Naive thymus-derived CD4-positive, alpha-beta T cell (primary cell): ENCODE measurements around the gene SUPT6H. TPM values are rescaled to one million over a fixed set of nuclear protein-coding genes. Genes with fewer than 3 reads are reported as not detected.
A peak's percentile ranks its signal among the peaks of the same experiment; 100 is the strongest.

ENCODE experiments used
- ATAC-seq: fragments of 150-1000 bp; cut with Tn5 transposase; 2 replicates; pipeline ENCODE4 v1.10.0; 2021; ENCODE audit warnings: mild to moderate bottlenecking, moderate library complexity
- CTCF ChIA-PET: fragments of 350-600 bp; sonication (Branson Sonifier 250); formaldehyde crosslinking; loops from one replicate; lab custom pipeline; 2021; ENCODE audit warnings: antibody characterized with exemption; lab: Charles Lee
- POLR2A ChIA-PET: fragments of 350-600 bp; sonication (Branson Sonifier 250); formaldehyde crosslinking; loops from one replicate; lab custom pipeline; 2021; ENCODE audit warnings: antibody characterized with exemption, inconsistent platforms; lab: Charles Lee
- DNase-seq, 9 donors: peaks; one replicate each; pipeline versions ENCODE4 v3.0.0 to v3.0.0-alpha.2; 2020 to 2022; ENCODE audit warnings: mixed read lengths in 1 of 9
- H3K27ac ChIP-seq: one replicate; pipeline ENCODE4 v1.7.0; 2013; ENCODE audit warnings: mild to moderate bottlenecking, low read depth, low read length, moderate library complexity
- H3K27me3 ChIP-seq, 2 donors: one replicate each; pipeline ENCODE4 v1.7.0; 2013; ENCODE audit warnings: low read length in 2 of 2, mild to moderate bottlenecking in 2 of 2, moderate library complexity in 2 of 2; ENCODE audit not compliant: control insufficient read depth in 2 of 2, insufficient read depth in 2 of 2
- H3K36me3 ChIP-seq, 3 experiments: 1 replicate in 2 of 3; 2 replicates in 1 of 3; pipeline ENCODE4 v1.7.0; 2013; ENCODE audit warnings: low read length in 3 of 3, mild to moderate bottlenecking in 3 of 3, moderate library complexity in 1 of 3; ENCODE audit not compliant: insufficient read depth in 3 of 3, control insufficient read depth in 2 of 3
- H3K4me1 ChIP-seq, 2 donors: one replicate each; pipeline ENCODE4 v1.7.0; 2013; ENCODE audit warnings: low read length in 2 of 2, mild to moderate bottlenecking in 2 of 2, moderate library complexity in 1 of 2; ENCODE audit not compliant: control insufficient read depth in 2 of 2, insufficient read depth in 2 of 2
- H3K4me3 ChIP-seq: 2 replicates; pipeline ENCODE4 v1.7.0; 2013; ENCODE audit warnings: mild to moderate bottlenecking, low read length
- H3K9me3 ChIP-seq, 3 experiments: 1 replicate in 2 of 3; 2 replicates in 1 of 3; pipeline ENCODE4 v1.7.0; 2013; ENCODE audit warnings: low read length in 3 of 3; ENCODE audit not compliant: control insufficient read depth in 2 of 3
- H3K27ac Mint-ChIP-seq, 9 donors: one replicate each; pipeline ENCODE4 v1.8.0; 2020 to 2022; ENCODE audit warnings: mixed read lengths in 9 of 9, mild to moderate bottlenecking in 8 of 9, moderate library complexity in 5 of 9, inconsistent platforms in 2 of 9
- H3K27me3 Mint-ChIP-seq, 5 donors: one replicate each; pipeline ENCODE4 v1.8.0; 2021 to 2022; ENCODE audit warnings: mixed read lengths in 5 of 5, mild to moderate bottlenecking in 1 of 5
- H3K36me3 Mint-ChIP-seq, 5 donors: one replicate each; pipeline ENCODE4 v1.8.0; 2020 to 2022; ENCODE audit warnings: mixed read lengths in 5 of 5, mild to moderate bottlenecking in 3 of 5, inconsistent platforms in 1 of 5
- H3K4me1 Mint-ChIP-seq, 7 donors: one replicate each; pipeline ENCODE4 v1.8.0; 2020 to 2022; ENCODE audit warnings: mixed read lengths in 7 of 7, mild to moderate bottlenecking in 3 of 7, inconsistent platforms in 1 of 7
- H3K4me3 Mint-ChIP-seq, 10 donors: one replicate each; pipeline ENCODE4 v1.8.0; 2020 to 2022; ENCODE audit warnings: mild to moderate bottlenecking in 10 of 10, mixed read lengths in 10 of 10, moderate library complexity in 6 of 10, inconsistent platforms in 2 of 10
- H3K9me3 Mint-ChIP-seq, 11 donors: one replicate each; pipeline ENCODE4 v1.8.0; 2020 to 2022; ENCODE audit warnings: mixed read lengths in 11 of 11, mild to moderate bottlenecking in 4 of 11, inconsistent platforms in 1 of 11, moderate library complexity in 1 of 11
- intact Hi-C, 2 donors: fragments of 100-400 bp; cut with micrococcal nuclease; formaldehyde crosslinking; loops; one replicate each; pipeline ENCODE4 v1.15.1; 2023
- polyA plus RNA-seq, 2 donors: library from polyadenylated mRNA; unstranded; fragments of 300-500 nt; fragmentation: Illumina TruSeq; gene quantifications; one replicate each; pipeline ENCODE4 v1.2.3, GENCODE V29; 2021
- total RNA-seq, 6 experiments: library from RNA in 5 of 6; stranded (reverse) in 5 of 6; gene quantifications; 1 replicate in 5 of 6; 2 replicates in 1 of 6; pipeline ENCODE4 v1.2.3 and lab custom pipeline; 2021 to 2026

The SUPT6H gene
- total and polyA plus RNA-seq, 7 experiments from 2014 or later: 9.8 to 132 (median 92.9) TPM

DNA sequence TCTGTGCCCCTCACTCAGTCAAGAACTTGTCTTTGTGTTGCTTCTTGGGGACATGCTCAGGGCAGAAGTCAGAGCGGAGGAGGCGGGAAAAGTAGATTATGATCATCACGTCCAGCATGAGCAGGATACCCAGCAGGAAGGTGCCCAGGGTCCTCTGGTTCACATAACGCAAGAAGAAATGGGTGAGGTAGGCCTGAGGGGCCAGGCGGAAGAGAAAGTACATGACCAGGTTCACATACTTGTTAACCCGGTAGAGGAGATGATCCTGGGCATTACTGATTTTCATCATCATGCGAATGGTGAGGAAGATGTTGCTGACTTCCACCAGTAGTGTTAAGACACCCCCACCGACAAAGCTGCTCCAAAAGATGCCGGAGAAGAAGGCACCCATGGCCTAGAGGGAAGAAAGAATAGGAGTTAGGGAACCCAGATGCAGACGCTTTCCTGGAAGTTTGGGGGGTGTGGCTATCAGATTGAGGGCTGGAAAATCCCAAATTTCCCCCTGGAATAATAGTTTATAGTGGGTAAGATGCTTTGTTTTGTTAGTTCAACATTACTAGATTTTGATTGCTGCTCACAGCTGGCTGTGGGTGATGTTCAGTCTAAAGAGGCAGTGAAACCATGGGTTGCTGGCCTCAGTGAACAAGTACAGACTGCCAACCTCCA lies 62.6 kb downstream of the SUPT6H start:
- Histone ChIP-seq H3K36me3 (peaks cover 20 to 39% (median 32%) of the 10 kb centered on the region in 3 experiments), H3K27me3 (no peaks in the 10 kb centered on the region), H3K9me3 (no peaks in the 10 kb centered on the region), H3K4me1 (peaks cover 36 to 49% of the 10 kb centered on the region in 2 donors), H3K4me3 (no peak overlapping the region), H3K27ac (no peak overlapping the region)
- Mint-ChIP-seq H3K36me3 (peaks cover 4 to 42% (median 22%) of the 10 kb centered on the region in 5 donors), H3K4me1 (peaks cover 19 to 73% (median 69%) of the 10 kb centered on the region in 7 donors), H3K4me3 (peak overlapping the region; percentile 67 to 96 (median 82)), H3K9me3 (no peaks in the 10 kb centered on the region), H3K27ac (peak overlapping the region in 8 of 9 donors; percentile 23 to 88 (median 77)), H3K27me3 (no peaks in the 10 kb centered on the region)
- intact Hi-C loops: loop anchor here in 1 of 2 donors (5.0 to 10.0 kb wide), 3 partner anchors 77 to 568 kb away; partner anchors contain the start of genes BLTP2 and NUFIP2
- no peak for ATAC-seq
- no peak for DNase-seq
- CTCF ChIA-PET: interaction anchor here (0.9 to 10.6 kb wide), 2 partner anchors 24 to 229 kb away, joined by 3 to 331 read pairs; partner anchors contain the start of gene TRAF4
- POLR2A ChIA-PET: interaction anchor here (0.5 to 9.2 kb wide), 7 partner anchors 13 to 1996 kb away, joined by 3 to 269 read pairs (median 6); partner anchors contain the start of genes ALDOC, FLOT2, PROCA1 and SDF2

DNA sequence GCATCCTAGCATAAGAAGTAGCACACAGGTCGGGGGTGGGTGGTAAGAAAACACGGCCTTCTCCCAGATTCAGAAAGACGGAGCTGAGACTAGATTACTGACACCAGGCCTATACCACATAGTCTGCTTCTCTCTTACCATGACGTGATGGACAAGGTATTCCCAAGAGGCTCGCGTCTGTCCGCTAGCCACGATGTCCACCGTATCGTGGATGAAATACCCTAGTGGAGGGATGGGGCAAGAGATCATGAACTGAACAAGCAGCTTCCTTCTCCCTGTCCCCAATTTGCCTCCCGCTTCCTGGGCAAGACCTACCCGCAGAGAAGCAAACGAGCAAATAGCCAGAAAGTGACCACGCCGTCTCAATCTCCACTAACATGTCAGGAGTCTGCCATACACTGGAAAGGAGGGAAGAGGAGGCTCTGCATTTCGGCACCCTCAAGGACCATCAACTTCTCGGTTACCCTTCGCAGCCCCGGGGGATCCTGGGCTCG lies 63.2 kb downstream of the SUPT6H start:
- ATAC-seq (no peak), DNase-seq (no peak)
- H3K27me3 Mint-ChIP-seq: no peaks in the 10 kb centered on the region
- Histone ChIP-seq H3K27me3 (no peaks in the 10 kb centered on the region), H3K4me1 (peaks cover 36 to 49% of the 10 kb centered on the region in 2 donors), H3K9me3 (no peaks in the 10 kb centered on the region), H3K36me3 (peaks cover 20 to 39% (median 32%) of the 10 kb centered on the region in 3 experiments), H3K4me3 (no peak overlapping the region), H3K27ac (peak overlapping the region; percentile 65)
- H3K27ac Mint-ChIP-seq: peak overlapping the region; percentile 23 to 88 (median 80)
- H3K4me3 Mint-ChIP-seq: peak overlapping the region; percentile 67 to 96 (median 82)
- ChIA-PET CTCF (interaction anchor here (0.6 to 10.6 kb wide), 3 partner anchors 9 to 228 kb away, joined by 3 to 331 read pairs (median 3); partner anchors contain the start of gene TRAF4), POLR2A (interaction anchor here (1.4 to 9.2 kb wide), 7 partner anchors 14 to 177 kb away, joined by 3 to 269 read pairs (median 17); partner anchors contain the start of genes ALDOC, DHRS13, FLOT2 and PROCA1)
- peaks cover 4 to 36% (median 17%) of the 10 kb centered on the region in 5 donors for H3K36me3 Mint-ChIP-seq
- no peaks in the 10 kb centered on the region for H3K9me3 Mint-ChIP-seq
- intact Hi-C loops: loop anchor here in 1 of 2 donors (5.0 to 10.0 kb wide), 3 partner anchors 78 to 567 kb away; partner anchors contain the start of genes BLTP2 and NUFIP2
- H3K4me1 Mint-ChIP-seq: peaks cover 18 to 74% (median 64%) of the 10 kb centered on the region in 7 donors

DNA sequence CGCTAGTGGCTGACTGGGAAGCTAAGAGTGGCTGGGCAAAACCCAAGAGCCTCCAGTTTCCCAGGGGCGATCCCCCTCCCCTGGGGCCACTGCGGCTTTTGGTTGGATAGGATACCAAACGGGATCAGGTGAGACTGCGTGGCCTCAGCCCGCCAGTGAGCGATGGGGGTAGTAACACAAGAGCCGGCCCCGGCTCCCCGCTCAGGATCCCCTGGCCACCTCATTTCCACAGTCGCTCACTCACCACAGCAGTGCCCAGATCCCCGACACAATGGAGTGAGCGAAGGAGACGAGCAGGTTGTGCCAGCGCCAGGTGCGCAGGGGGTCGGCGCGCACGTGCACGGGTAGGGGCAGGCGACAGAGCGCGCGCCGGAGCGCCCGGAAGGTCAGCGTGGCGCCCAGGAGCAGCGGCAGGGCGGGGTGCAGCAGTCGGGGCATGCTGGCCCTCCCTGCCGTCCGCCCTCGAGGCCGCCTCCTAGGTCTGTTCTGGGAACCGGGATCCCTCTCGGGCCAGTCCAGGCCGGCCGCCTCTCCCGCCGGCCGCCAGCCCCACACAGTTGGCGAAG lies 63.7 kb downstream of the SUPT6H start:
- Histone ChIP-seq H3K4me1 (peaks cover 34 to 44% of the 10 kb centered on the region in 2 donors), H3K36me3 (peaks cover 20 to 39% (median 30%) of the 10 kb centered on the region in 3 experiments), H3K27me3 (no peaks in the 10 kb centered on the region), H3K4me3 (peak overlapping the region; percentile 18), H3K9me3 (no peaks in the 10 kb centered on the region), H3K27ac (peak overlapping the region; percentile 65)
- peaks cover 13 to 69% (median 59%) of the 10 kb centered on the region in 7 donors for H3K4me1 Mint-ChIP-seq
- ATAC-seq (no peak), DNase-seq (peak in 4 of 9 donors; percentile 26 to 40 (median 36))
- ChIA-PET POLR2A (interaction anchor here (1.2 to 9.2 kb wide), 10 partner anchors 14 to 226 kb away, joined by 3 to 269 read pairs (median 14); partner anchors contain the start of genes ALDOC, BLTP2, DHRS13 and FLOT2), CTCF (interaction anchor here (0.6 to 10.6 kb wide), 20 partner anchors 8 to 239 kb away, joined by 3 to 331 read pairs (median 4); partner anchors contain the start of genes FLOT2, PROCA1, SDF2 and SUPT6H)
- intact Hi-C loops: loop anchor here (2.0 to 10.0 kb wide), 6 partner anchors 78 to 567 kb away; partner anchors contain the start of genes BLTP2 (in 1 of the 2), FAM222B (in 1 of the 2) and NUFIP2 (in 1 of the 2)
- H3K27ac Mint-ChIP-seq: peak overlapping the region in 7 of 9 donors; percentile 23 to 88 (median 70)
- peaks cover 4 to 31% (median 12%) of the 10 kb centered on the region in 5 donors for H3K36me3 Mint-ChIP-seq
- H3K9me3 Mint-ChIP-seq: no peaks in the 10 kb centered on the region
- H3K27me3 Mint-ChIP-seq: no peaks in the 10 kb centered on the region
- peak overlapping the region; percentile 67 to 96 (median 82) for H3K4me3 Mint-ChIP-seq

DNA sequence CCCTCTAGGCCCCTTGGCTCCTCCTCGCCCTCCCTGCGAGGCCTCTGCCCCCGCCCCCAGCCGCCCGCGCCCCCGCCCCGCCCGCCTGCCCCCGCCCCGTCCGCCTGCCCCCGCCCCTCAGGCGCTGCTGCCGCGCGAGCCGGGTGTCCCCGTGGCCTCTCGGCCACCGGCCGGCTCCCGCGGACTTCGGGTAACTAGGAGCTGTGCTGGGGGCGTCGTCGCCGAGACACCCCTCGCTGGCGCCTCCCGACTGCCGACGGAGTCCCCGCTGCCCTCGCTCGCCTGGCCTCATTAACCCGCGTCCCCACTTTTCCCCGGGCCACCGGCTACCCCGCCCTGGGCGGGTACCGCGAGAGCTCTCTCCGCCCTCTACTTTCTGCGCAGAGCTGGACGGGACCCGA lies 64.2 kb downstream of the SUPT6H start, which contains the start of gene TLCD1:
Gene TLCD1 (minus strand): TSS at position 8 of the 401 bp plus-strand sequence. CDS start 136 bp downstream, outside the sequence.
- no peaks in the 10 kb centered on the region for H3K27me3 Mint-ChIP-seq
- H3K27ac ChIP-seq: peak within 1 kb of the TSS; percentile 100
- H3K36me3 Mint-ChIP-seq: peaks cover 4 to 28% (median 11%) of the 10 kb centered on the region in 5 donors
- peak within 1 kb of the TSS; percentile 83 for H3K4me3 ChIP-seq
- H3K36me3 ChIP-seq: peaks cover 18 to 39% (median 27%) of the 10 kb centered on the region in 3 experiments
- ATAC-seq (peak; percentile 23), DNase-seq (peak in 8 of 9 donors; percentile 31 to 83 (median 50))
- H3K9me3 Mint-ChIP-seq: no peaks in the 10 kb centered on the region
- no peaks in the 10 kb centered on the region for H3K9me3 ChIP-seq
- intact Hi-C loops: loop anchor here (2.0 to 10.0 kb wide), 6 partner anchors 79 to 566 kb away; partner anchors contain the start of genes BLTP2 (in 1 of the 2), FAM222B (in 1 of the 2) and NUFIP2 (in 1 of the 2)
- peak within 1 kb of the TSS; percentile 93 to 100 (median 98) for H3K27ac Mint-ChIP-seq
- peaks cover 12 to 65% (median 54%) of the 10 kb centered on the region in 7 donors for H3K4me1 Mint-ChIP-seq
- H3K4me1 ChIP-seq: peaks cover 29 to 39% of the 10 kb centered on the region in 2 donors
- H3K4me3 Mint-ChIP-seq: peak within 1 kb of the TSS; percentile 82 to 98 (median 96)
- ChIA-PET POLR2A (interaction anchor here (0.7 to 9.2 kb wide), 14 partner anchors 15 to 225 kb away, joined by 3 to 269 read pairs (median 9); partner anchors contain the start of genes BLTP2, DHRS13, FLOT2 and PHF12), CTCF (interaction anchor here (0.6 to 10.6 kb wide), 30 partner anchors 9 to 1128 kb away, joined by 3 to 331 read pairs (median 4); partner anchors contain the start of genes FLOT2, PROCA1, SDF2 and SUPT6H)
- H3K27me3 ChIP-seq: no peaks in the 10 kb centered on the region

DNA sequence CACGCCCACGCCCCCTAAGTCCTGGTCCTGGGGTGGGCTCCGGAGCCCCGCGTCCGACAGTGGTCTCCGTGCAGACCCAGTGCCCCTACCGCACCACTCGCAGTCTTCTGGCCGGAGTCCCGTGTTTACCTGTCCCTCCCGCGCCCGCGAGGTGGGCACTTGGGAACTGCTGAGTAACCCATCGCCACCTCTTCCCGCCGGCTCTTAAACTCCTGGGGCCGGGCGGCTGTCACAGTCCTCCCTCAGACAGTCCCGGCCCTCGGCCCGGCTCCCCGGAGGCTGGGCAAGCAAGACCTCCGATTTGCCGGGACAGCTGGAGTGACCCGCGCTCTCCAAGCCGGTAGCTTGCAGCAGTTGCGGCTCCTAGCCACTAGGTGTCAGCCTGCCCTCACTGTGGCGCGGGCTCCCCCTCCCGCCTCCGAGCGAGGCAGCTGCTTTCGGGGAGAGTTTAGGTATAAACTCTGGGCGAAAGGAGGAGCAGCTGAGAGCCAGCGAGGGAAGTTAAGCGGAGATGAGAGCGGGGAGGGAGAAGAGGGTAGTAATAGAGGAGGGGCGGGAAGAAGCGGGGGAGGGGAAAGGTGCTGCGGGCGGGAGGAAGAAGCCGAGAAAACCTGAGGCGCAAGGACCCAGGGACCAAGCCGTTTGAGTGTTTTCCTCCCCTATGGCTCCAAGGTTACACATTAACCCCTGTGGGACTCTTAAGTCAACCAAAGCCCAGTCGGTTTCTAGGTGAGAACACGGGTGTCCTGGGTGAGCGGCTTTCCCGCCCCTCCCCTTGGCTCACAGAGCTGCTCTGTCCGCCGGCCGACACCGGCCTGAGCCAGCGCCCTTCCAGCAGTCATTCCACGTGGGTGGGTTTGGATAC lies 64.9 kb downstream of the SUPT6H start:
- Histone ChIP-seq H3K9me3 (no peaks in the 10 kb centered on the region), H3K27ac (peak overlapping the region; percentile 100), H3K36me3 (peaks cover 13 to 33% (median 22%) of the 10 kb centered on the region in 3 experiments), H3K4me3 (peak overlapping the region; percentile 83), H3K4me1 (peaks cover 23 to 33% of the 10 kb centered on the region in 2 donors), H3K27me3 (no peaks in the 10 kb centered on the region)
- peaks cover 12 to 62% (median 49%) of the 10 kb centered on the region in 7 donors for H3K4me1 Mint-ChIP-seq
- ChIA-PET POLR2A (interaction anchor here (0.7 to 9.2 kb wide), 20 partner anchors 7 to 225 kb away, joined by 3 to 269 read pairs (median 8); partner anchors contain the start of genes BLTP2, DHRS13, FLOT2 and PHF12), CTCF (interaction anchor here (0.6 to 10.6 kb wide), 42 partner anchors 7 to 1127 kb away, joined by 3 to 331 read pairs (median 4); partner anchors contain the start of genes FLOT2, PROCA1, RPL23A and SDF2)
- H3K4me3 Mint-ChIP-seq: peak overlapping the region; percentile 82 to 98 (median 96)
- peak; percentile 65 for ATAC-seq
- peak overlapping the region; percentile 93 to 100 (median 98) for H3K27ac Mint-ChIP-seq
- peaks cover 4 to 23% (median 11%) of the 10 kb centered on the region in 5 donors for H3K36me3 Mint-ChIP-seq
- DNase-seq: peak; percentile 79 to 93 (median 87)
- intact Hi-C loops: loop anchor here (1.0 to 10.0 kb wide), 14 partner anchors 16 to 565 kb away; partner anchors contain the start of genes BLTP2 (in 1 of the 2), DHRS13 (in 1 of the 2), FAM222B (in 1 of the 2) and FLOT2 (in 1 of the 2)
- H3K27me3 Mint-ChIP-seq: no peaks in the 10 kb centered on the region
- H3K9me3 Mint-ChIP-seq: no peaks in the 10 kb centered on the region
